GM23338 (cell line): ENCODE data around the gene CSNK1A1. TPM values are rescaled to one million over a fixed set of nuclear protein-coding genes. Genes with fewer than 3 reads are reported as not detected.

Experiments
- ATAC-seq: fragments of 200-7000 bp; cut with Tn5 transposase; 3 replicates; pipeline ENCODE4 v1.9.1; 2020
- DNase-seq: peaks from one replicate; pipeline ENCODE4 v3.0.0-alpha.2; 2015; ENCODE audit warnings: low spot score
- H2AFZ ChIP-seq: fragments of 200-600 bp; sonication (generic); 2 replicates; pipeline ENCODE4 v1.8.0; 2016; ENCODE audit warnings: antibody characterized with exemption, mild to moderate bottlenecking, moderate library complexity
- H3F3A ChIP-seq: fragments of 200-600 bp; sonication (generic); replicated peaks from 2 replicates; pipeline ENCODE4 v1.8.0; 2017; ENCODE audit warnings: antibody characterized with exemption, mixed run types, low read depth
- H3K27ac ChIP-seq: fragments of 200-600 bp; sonication (generic); 2 replicates; pipeline ENCODE4 v1.6.1; 2016; ENCODE audit warnings: low read depth
- H3K27me3 ChIP-seq: fragments of 200-600 bp; sonication (generic); 2 replicates; pipeline ENCODE4 v1.8.0; 2016; ENCODE audit warnings: mild to moderate bottlenecking, mixed run types, moderate library complexity; ENCODE audit not compliant: insufficient read depth
- H3K36me3 ChIP-seq: fragments of 200-600 bp; sonication (generic); 2 replicates; pipeline ENCODE4 v1.8.0; 2016; ENCODE audit warnings: mild to moderate bottlenecking; ENCODE audit not compliant: insufficient read depth
- H3K4me1 ChIP-seq: fragments of 200-600 bp; sonication (generic); 2 replicates; pipeline ENCODE4 v1.8.0; 2016; ENCODE audit warnings: mild to moderate bottlenecking, moderate library complexity; ENCODE audit not compliant: insufficient read depth
- H3K4me2 ChIP-seq: fragments of 200-600 bp; sonication (generic); 2 replicates; pipeline ENCODE4 v1.7.1; 2017; ENCODE audit warnings: mixed run types
- H3K4me3 ChIP-seq: fragments of 200-600 bp; sonication (generic); 2 replicates; pipeline ENCODE4 v1.6.1; 2016; ENCODE audit warnings: mixed run types
- H3K79me2 ChIP-seq: fragments of 200-600 bp; sonication (generic); replicated peaks from 2 replicates; pipeline ENCODE4 v1.8.0; 2017; ENCODE audit warnings: mild to moderate bottlenecking; ENCODE audit not compliant: insufficient read depth
- H3K9me2 ChIP-seq: fragments of 200-600 bp; sonication (generic); 2 replicates; pipeline ENCODE4 v1.8.0; 2017; ENCODE audit not compliant: insufficient read depth
- H4K20me1 ChIP-seq: fragments of 200-600 bp; sonication (generic); replicated peaks from 2 replicates; pipeline ENCODE4 v1.8.0; 2017; ENCODE audit warnings: mild to moderate bottlenecking; ENCODE audit not compliant: insufficient read depth
- H3K27ac Mint-ChIP-seq: 2 replicates; pipeline ENCODE4 v1.8.0; 2020; ENCODE audit warnings: inconsistent platforms, mild to moderate bottlenecking, moderate library complexity, mixed read lengths
- H3K27me3 Mint-ChIP-seq: 3 replicates; pipeline ENCODE4 v1.8.0; 2022; ENCODE audit warnings: low read depth, mild to moderate bottlenecking, moderate library complexity, mixed read lengths, inconsistent platforms; ENCODE audit not compliant: insufficient read depth, poor library complexity
- H3K36me3 Mint-ChIP-seq: 3 replicates; pipeline ENCODE4 v1.8.0; 2021; ENCODE audit warnings: low read depth, mild to moderate bottlenecking, inconsistent platforms, moderate library complexity, mixed read lengths
- H3K4me1 Mint-ChIP-seq: 3 replicates; pipeline ENCODE4 v1.8.0; 2020; ENCODE audit warnings: mild to moderate bottlenecking, inconsistent platforms, mixed read lengths
- H3K4me3 Mint-ChIP-seq: 3 replicates; pipeline ENCODE4 v1.8.0; 2021; ENCODE audit warnings: moderate library complexity, mild to moderate bottlenecking, inconsistent platforms, mixed read lengths
- H3K9me3 Mint-ChIP-seq: 3 replicates; pipeline ENCODE4 v1.8.0; 2020; ENCODE audit warnings: moderate library complexity, mild to moderate bottlenecking, inconsistent platforms, mixed read lengths
- POLR2AphosphoS5 ChIP-seq: IDR thresholded peaks from 2 replicates; pipeline ENCODE4 v1.6.1; 2016; ENCODE audit warnings: antibody characterized with exemption, low read depth
- STAT1 ChIP-seq: IDR thresholded peaks from one replicate; pipeline ENCODE4 v1.6.1; 2016; ENCODE audit warnings: antibody characterized with exemption; ENCODE audit not compliant: unreplicated experiment
- ZNF114 ChIP-seq: fragments of 250-450 bp; sonication (Bioruptor Pico); IDR thresholded peaks from 2 replicates; pipeline ENCODE4 v1.5.0; 2020; ENCODE audit warnings: mild to moderate bottlenecking, moderate library complexity
- ZNF462 ChIP-seq: fragments of 250-450 bp; sonication (Bioruptor Pico); IDR thresholded peaks from 2 replicates; pipeline ENCODE4 v1.5.0; 2020; ENCODE audit warnings: mild to moderate bottlenecking, moderate library complexity
- polyA plus RNA-seq: library from polyadenylated mRNA; unstranded; fragments of >200 nt; fragmentation: Nextera tagmentation; extraction: Ambion mirVana; gene quantifications from 2 replicates; pipeline ENCODE4 v1.2.1, GENCODE V29; 2016
- total RNA-seq: library from RNA; depleted of rRNA; stranded (reverse); fragments of >200 nt; shearing (Covaris generic); gene quantifications from 2 replicates; pipeline ENCODE4 v1.2.3, GENCODE V29; 2014

CSNK1A1 gene
- total and polyA plus RNA-seq, 2 experiments from 2014 or later = 110 to 233 TPM

- no peak overlapping the region for H2AFZ ChIP-seq
- DNase-seq (no peak), ATAC-seq (no peak; the same call in 2 of the 3 replicates)
- no peaks in the 10 kb centered on the region for H4K20me1 ChIP-seq
- H3F3A ChIP-seq = no peaks in the 10 kb centered on the region
- TF ChIP-seq ZNF462 (CRISPR knock-in tag) (no peak), POLR2AphosphoS5 (no peak)
- no peaks in the 10 kb centered on the region for H3K9me2 ChIP-seq
- no peaks in the 10 kb centered on the region for H3K79me2 ChIP-seq
- no peak overlapping the region for H3K27ac Mint-ChIP-seq
- H3K36me3 Mint-ChIP-seq = peaks cover 4% of the 10 kb centered on the region; the same call in 2 of the 3 replicates
- no peaks in the 10 kb centered on the region for H3K27me3 ChIP-seq
- no peaks in the 10 kb centered on the region for H3K36me3 ChIP-seq
- H3K4me1 Mint-ChIP-seq = peaks cover 10% of the 10 kb centered on the region; the same call in 2 of the 3 replicates
- no peak overlapping the region for H3K4me3 ChIP-seq
- no peak overlapping the region for H3K4me3 Mint-ChIP-seq
- no peak overlapping the region for H3K4me2 ChIP-seq
- no peaks in the 10 kb centered on the region for H3K4me1 ChIP-seq
- H3K27ac ChIP-seq = no peak overlapping the region
- peaks cover 11% of the 10 kb centered on the region for H3K27me3 Mint-ChIP-seq
- H3K9me3 Mint-ChIP-seq = no peaks in the 10 kb centered on the region
Measured at GRCh38 chr5:149488645-149489306, 62.5 kb downstream of the CSNK1A1 start.

GRCh38 chr5:149487672-149488071 is 63.6 kb downstream of the CSNK1A1 start:
- Histone ChIP-seq H3K79me2 (no peaks in the 10 kb centered on the region), H3K4me3 (no peak overlapping the region), H3K9me2 (no peaks in the 10 kb centered on the region), H3K27me3 (no peaks in the 10 kb centered on the region), H3K36me3 (no peaks in the 10 kb centered on the region), H3K4me2 (no peak overlapping the region), H4K20me1 (no peaks in the 10 kb centered on the region), H3K27ac (no peak overlapping the region), H3F3A (no peaks in the 10 kb centered on the region), H3K4me1 (no peaks in the 10 kb centered on the region), H2AFZ (no peak overlapping the region)
- Mint-ChIP-seq H3K4me3 (no peak overlapping the region), H3K9me3 (no peaks in the 10 kb centered on the region), H3K36me3 (no peaks in the 10 kb centered on the region), H3K4me1 (peaks cover 8% of the 10 kb centered on the region; the same call in 2 of the 3 replicates), H3K27me3 (peaks cover 11% of the 10 kb centered on the region), H3K27ac (no peak overlapping the region)
- DNase-seq = no peak
- TF ChIP-seq ZNF114 (CRISPR knock-in tag) = no peak
- no peak for TF ChIP-seq STAT1
- ATAC-seq = no peak
